Panc1 (cell line): ENCODE data around the gene PIGV. TPM values are rescaled to one million over a fixed set of nuclear protein-coding genes. Genes with fewer than 3 reads are reported as not detected.

Source experiments
- ATAC-seq: fragments of 200-7000 bp; cut with Tn5 transposase; 2 replicates; pipeline ENCODE4 v1.9.1; 2020; ENCODE audit warnings: mild to moderate bottlenecking, moderate library complexity
- BruUV-seq: library from RNA; stranded (reverse); fragments of 400-500 nt; replicated peaks from 2 replicates; lab custom pipeline; 2021; lab: Mats Ljungman, UMichigan
- CTCF ChIA-PET: fragments of 300-600 bp; sonication (Branson Sonifier 250); formaldehyde crosslinking; loops from one replicate; lab custom pipeline; 2022; ENCODE audit warnings: antibody characterized with exemption; lab: Charles Lee
- POLR2A ChIA-PET: fragments of 300-600 bp; sonication (Branson Sonifier 250); formaldehyde crosslinking; loops from one replicate; lab custom pipeline; 2022; ENCODE audit warnings: antibody characterized with exemption; lab: Charles Lee
- DNase-seq: peaks from one replicate; pipeline ENCODE4 v3.0.0-alpha.2; 2010; ENCODE audit warnings: low read depth, low spot score
- H3K27ac ChIP-seq: 2 replicates; pipeline ENCODE4 v1.5.1; 2011; ENCODE audit warnings: mild to moderate bottlenecking, low read length, inconsistent platforms
- H3K27me3 ChIP-seq: fragments of 200-500 bp; sonication (Bioruptor generic); 2 replicates; pipeline ENCODE4 v1.6.0; 2014; ENCODE audit warnings: low read length, inconsistent platforms; ENCODE audit not compliant: control insufficient read depth, insufficient read depth
- H3K36me3 ChIP-seq: fragments of 200-500 bp; sonication (Bioruptor generic); 2 replicates; pipeline ENCODE4 v1.5.1; 2014; ENCODE audit warnings: inconsistent platforms, mild to moderate bottlenecking, low read length, moderate library complexity; ENCODE audit not compliant: control insufficient read depth, insufficient read depth
- H3K4me1 ChIP-seq: 2 replicates; pipeline ENCODE4 v1.5.1; 2011; ENCODE audit warnings: inconsistent platforms, mild to moderate bottlenecking, low read length, moderate library complexity; ENCODE audit not compliant: control insufficient read depth, insufficient read depth
- H3K4me3 ChIP-seq, 2 experiments: 2 replicates each; pipeline ENCODE4 v1.5.1; 2011 to 2012; ENCODE audit warnings: low read depth in 2 of 2, low read length in 2 of 2, mild to moderate bottlenecking in 2 of 2, inconsistent platforms in 1 of 2, moderate library complexity in 1 of 2
- H3K9me3 ChIP-seq: fragments of 200-500 bp; sonication (Bioruptor generic); 2 replicates; pipeline ENCODE4 v1.5.1; 2014; ENCODE audit warnings: low read depth, mild to moderate bottlenecking, inconsistent platforms, low read length, moderate library complexity; ENCODE audit not compliant: control insufficient read depth, insufficient read depth
- CTCF ChIP-seq: fragments of 450-650 bp; IDR thresholded peaks from 2 replicates; pipeline ENCODE4 v1.5.1; 2017; ENCODE audit warnings: mild to moderate bottlenecking
- POLR2AphosphoS5 ChIP-seq: IDR thresholded peaks from 2 replicates; pipeline ENCODE4 v1.6.1; 2012; ENCODE audit warnings: mild to moderate bottlenecking, low read depth, low read length, moderate library complexity
- REST ChIP-seq, 2 experiments: IDR thresholded peaks; 2 replicates each; pipeline ENCODE4 v1.6.1; 2011 to 2012; ENCODE audit warnings: low read depth in 2 of 2, control low read depth in 1 of 2, low read length in 1 of 2, mild to moderate bottlenecking in 1 of 2, moderate library complexity in 1 of 2; ENCODE audit not compliant: insufficient read depth in 1 of 2
- SIN3A ChIP-seq: IDR thresholded peaks from 2 replicates; pipeline ENCODE4 v1.6.1; 2012; ENCODE audit warnings: low read depth, mild to moderate bottlenecking, low read length, moderate library complexity, borderline replicate concordance; ENCODE audit not compliant: insufficient read depth
- TCF7L2 ChIP-seq: IDR thresholded peaks from 2 replicates; pipeline ENCODE4 v1.6.1; 2011; ENCODE audit warnings: mild to moderate bottlenecking, low read depth, low read length, inconsistent platforms
- in situ Hi-C: cut with HindIII; loops from 2 replicates; pipeline ENCODE4 v1.10.0; 2016; ENCODE audit warnings: low sequenced_read_pairs, low pct_unique_long_range_greater_than_20kb
- intact Hi-C: fragments of 100-400 bp; cut with micrococcal nuclease; formaldehyde crosslinking; loops from one replicate; pipeline ENCODE4 v1.10.0; 2022; ENCODE audit not compliant: unreplicated experiment
- total RNA-seq: library from RNA; stranded (reverse); gene quantifications from one replicate; pipeline ENCODE4 v1.2.1, GENCODE V29; 2021; ENCODE audit not compliant: unreplicated experiment

Gene PIGV
- total RNA-seq, 1 experiment from 2014 or later: 20.1 TPM

DNA sequence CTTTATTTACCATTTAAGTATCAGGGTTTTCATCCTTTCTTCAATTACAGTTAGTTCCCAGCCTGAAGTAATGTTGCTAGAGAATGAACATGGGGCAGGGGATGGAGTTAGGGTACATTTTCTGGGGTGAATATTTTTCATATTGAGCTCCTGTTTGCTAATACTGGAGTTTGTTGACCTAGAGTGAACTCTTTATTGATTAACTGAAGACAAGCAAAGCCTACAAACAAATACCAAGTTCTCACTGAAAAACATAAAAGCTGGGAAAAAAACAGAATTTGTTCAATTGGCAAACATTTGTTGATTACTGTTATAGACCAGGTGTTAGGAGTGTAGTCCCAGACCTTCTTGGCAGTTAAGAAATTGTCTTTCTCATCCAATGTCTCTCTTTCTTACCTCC lies 28.2 kb upstream of the PIGV start:
- H3K27ac ChIP-seq: no peak overlapping the region
- in situ Hi-C loops (no loop called here), intact Hi-C loops (no loop called here)
- no TSS peak for BruUV-seq
- ATAC-seq (no peak), DNase-seq (no peak)
- ChIA-PET CTCF (no interaction called here), POLR2A (no interaction called here)
- TF ChIP-seq POLR2AphosphoS5: no peak
- no peak for TF ChIP-seq REST (IDR thresholded peaks at IDR 0.05; ENCODE audit: insufficient read depth in 1 of 2, low read depth in 2 of 2, low read length in 1 of 2)
- TF ChIP-seq SIN3A: no peak
- TF ChIP-seq TCF7L2: no peak
- TF ChIP-seq CTCF: no peak
- H3K4me3 ChIP-seq: no peak overlapping the region
- no peaks in the 10 kb centered on the region for H3K4me1 ChIP-seq
- H3K27me3 ChIP-seq: no peaks in the 10 kb centered on the region
- peaks cover 33% of the 10 kb centered on the region for H3K36me3 ChIP-seq
- H3K9me3 ChIP-seq: no peaks in the 10 kb centered on the region

- Histone ChIP-seq H3K36me3 (peaks cover 42% of the 10 kb centered on the region), H3K9me3 (no peaks in the 10 kb centered on the region), H3K4me3 (no peak overlapping the region), H3K27me3 (no peaks in the 10 kb centered on the region), H3K27ac (no peak overlapping the region), H3K4me1 (no peaks in the 10 kb centered on the region)
- no TSS peak for BruUV-seq
- CTCF ChIA-PET: no interaction called here
- POLR2A ChIA-PET: no interaction called here
- DNase-seq (no peak), ATAC-seq (peak; percentile 73)
- no peak for TF ChIP-seq REST (IDR thresholded peaks at IDR 0.05; ENCODE audit: insufficient read depth in 1 of 2, low read depth in 2 of 2, low read length in 1 of 2)
- intact Hi-C loops: no loop called here
- in situ Hi-C loops: no loop called here
These were observed 26.5 kb upstream of the PIGV start for GRCh38 chr1:26761217-26761616.
